Amygdala (tissue), 56 donors: ENCODE measurements around the gene PLEKHM3.

Source experiments
- DNase-seq, 56 donors: peaks; one replicate each; lab custom pipeline; 2025; lab: John Stamatoyannopoulos, UW

The PLEKHM3 gene

DNA sequence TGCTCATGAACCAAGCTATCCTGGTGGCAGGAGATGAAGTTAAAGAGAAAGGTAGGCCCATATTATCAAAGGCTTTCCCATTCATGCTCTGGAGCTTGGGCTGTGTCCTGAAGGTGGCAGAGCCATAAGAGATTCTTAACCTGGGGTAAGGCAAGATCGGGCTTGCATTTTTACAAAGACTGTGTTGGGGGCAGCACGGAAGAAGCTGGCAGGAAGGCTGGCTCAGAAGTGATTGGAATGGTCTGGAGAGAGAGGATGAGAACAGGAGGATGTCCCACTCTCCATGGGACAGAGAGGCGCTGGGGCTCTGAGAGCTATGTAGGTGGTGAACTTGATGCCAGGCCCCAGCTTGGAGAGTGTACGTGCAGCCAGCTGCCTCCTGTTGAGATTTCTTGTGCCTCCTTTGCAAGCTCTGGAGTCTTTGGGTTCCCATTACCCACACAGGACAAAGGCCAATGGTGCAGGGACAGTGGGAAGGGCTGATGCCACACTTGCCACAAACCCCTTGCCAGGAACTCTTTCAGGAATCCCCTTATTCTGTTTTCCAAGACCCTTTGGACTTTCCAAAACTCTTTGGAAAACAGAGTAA, 215.0 kb downstream of the PLEKHM3 start:
- DNase-seq: no peak

DNA sequence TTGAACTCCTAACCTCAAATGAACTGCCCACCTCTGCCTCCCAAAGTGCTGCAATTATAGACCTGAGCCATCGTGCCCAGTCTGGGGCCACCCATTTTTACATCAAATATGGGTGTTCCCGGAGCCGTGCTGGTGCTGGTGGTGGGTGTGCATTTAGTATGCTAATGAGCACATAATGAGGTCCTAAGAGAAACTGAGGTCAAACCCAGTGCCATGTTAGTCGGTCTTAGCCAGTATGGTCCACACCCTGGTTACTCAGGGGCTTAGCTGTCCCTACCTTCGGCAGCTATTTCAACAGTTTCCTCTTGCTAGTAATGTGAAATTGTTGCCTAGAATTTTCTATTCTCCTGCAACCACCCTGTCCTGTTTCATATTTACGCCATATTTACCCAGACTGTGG, 217.2 kb downstream of the PLEKHM3 start:
- no peak for DNase-seq

DNA sequence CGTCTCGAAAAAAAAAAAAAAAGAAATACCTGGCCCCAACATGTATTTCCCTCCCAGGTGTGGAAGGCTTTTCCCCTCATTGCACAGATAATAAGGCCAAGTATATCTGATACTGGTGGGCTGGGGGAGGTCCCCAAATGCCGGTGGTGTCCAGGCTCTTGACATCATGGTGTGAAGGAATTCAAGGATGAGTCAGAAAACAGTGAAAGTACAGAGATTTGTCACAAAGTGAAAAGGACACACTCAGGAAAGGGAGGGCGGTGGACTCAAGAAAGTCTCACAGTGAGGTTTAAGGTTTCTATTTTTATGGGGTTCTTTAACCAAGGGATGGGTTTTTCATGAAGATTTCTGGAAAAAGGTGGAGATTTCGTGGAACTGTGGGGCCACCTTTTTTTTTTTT, 217.8 kb downstream of the PLEKHM3 start:
- DNase-seq: no peak

DNA sequence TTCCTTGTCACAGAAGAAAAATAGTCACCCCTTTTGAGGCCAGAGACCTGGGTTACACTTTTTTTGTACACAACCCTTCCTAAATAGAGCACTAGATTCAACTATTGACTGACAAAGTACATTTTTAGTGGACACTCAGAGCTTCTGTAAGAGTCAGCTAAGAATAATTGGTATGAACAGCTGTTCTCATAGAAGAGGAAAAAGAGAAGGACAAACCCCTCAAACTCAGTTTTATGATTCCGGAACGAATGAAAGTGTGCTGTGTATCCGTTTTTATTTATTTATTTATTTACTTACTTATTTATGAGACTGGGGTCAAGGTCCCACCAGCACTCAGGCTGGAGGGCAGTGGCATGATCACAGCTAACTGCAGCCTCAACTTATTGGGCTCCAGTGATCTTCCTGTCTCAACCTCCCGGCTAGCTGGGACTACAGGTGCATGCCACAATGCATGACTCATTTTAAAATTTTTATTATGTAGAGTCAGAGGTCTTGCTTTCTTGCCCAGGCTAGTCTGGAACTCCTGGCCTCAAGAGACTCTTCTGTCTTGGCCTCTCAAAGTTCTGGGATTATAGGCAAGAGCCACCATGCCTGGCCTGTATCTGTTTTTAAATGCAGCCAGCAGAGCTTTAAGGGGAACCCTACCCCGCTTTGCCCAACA, 219.6 kb downstream of the PLEKHM3 start:
- no peak for DNase-seq

DNA sequence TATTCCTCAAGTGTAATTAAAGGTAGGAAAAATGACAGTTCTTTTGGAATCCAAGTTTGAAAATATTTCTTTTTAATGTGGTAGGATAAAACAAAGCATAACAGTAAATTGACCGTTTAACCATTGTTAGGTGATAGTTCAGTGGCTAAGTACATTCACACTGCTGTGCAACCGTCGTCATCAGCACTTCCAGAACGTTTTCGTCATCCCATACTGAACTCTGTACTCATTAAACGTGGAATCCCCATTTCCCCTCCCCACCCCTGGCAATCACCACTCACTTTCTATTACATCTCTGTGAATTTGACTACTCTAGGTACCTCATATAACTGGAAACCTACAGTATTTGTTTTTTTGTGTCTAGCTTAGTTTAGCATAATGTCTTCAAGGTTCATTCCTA, 222.7 kb downstream of the PLEKHM3 start:
- no peak for DNase-seq

DNA sequence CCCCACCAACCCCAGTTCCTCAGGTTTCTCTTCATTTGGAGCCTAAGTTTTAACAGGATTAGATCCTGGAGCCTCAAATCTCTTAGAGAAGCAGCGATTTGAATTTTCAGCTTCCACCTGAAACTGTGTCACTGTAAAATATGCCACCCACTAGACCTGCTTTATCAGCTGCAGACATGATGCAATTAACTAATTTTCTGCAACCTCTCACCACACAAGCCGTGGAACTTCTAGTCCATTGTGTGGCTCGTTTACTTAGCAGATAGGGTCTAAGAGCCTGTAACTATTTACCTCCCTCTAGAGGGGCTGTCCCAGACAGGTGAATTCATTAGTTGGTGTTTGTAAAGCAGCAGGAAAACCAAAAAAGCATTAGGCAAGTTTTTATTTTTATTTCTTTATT, 224.1 kb downstream of the PLEKHM3 start:
- DNase-seq: no peak

DNA sequence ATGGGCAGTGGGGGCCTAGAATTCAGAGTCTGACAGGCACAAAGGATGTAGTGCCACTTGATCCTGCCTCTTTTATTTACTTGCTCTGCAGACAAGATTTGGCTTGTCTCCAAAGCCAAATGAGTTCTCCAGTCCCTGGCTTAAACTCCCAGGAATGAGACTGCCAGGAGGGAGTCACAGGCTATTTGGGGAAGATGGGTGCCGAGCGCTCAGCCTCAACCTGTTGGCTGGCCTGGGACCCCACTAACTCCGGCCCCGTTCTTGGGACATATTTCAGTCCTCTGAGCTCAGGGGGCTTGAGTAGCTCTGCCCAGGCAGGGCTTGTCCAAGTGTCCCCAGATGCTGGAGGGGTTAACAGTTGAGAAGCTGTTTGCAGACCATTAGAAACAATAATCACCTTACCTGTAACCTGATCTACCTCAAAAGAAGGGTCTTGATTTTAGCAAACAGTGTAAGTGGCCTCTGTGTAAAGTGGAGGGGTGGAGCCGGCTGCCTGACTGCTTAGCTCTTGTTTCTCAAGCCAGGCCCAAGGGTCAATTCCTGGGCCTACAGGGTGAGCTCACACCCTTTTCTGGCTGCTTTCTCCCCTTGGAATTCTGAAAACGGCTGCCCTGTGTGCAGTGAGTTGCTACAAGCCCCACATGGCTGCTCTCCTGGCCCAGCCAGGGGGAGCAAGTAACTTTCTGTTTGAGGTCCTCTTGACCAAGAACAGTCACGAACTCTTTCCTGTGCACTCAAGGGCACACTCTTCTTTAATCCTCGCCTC, 228.6 kb downstream of the PLEKHM3 start:
- no peak for DNase-seq

DNA sequence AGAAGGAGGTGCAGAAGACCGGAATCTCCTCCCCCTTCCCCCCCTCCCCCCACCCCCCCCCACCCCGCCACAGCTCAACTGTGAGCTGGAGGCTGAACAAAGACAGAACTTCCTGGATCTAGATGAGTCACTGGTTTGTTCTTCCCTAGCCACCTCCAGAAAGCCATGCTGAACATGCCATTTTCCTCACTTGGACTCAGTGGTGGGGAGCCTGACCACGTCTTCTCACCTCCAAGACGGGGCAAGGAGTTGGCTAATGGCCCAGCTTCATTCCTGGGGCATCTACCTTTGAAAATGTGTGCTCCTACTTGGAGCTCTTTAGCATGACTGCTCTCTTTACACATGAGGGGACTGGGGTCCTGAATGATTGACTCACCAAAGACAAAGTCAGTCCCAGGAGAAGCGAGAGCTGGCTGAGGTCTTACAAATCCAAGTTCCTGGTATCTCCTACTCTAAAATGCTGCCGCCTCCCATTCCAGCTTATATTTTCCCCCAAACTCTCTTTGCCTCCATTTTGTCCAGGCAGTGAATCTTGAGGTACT, 233.0 kb downstream of the PLEKHM3 start:
- DNase-seq: peak in 2 of 56 donors; percentile 3 to 7

DNA sequence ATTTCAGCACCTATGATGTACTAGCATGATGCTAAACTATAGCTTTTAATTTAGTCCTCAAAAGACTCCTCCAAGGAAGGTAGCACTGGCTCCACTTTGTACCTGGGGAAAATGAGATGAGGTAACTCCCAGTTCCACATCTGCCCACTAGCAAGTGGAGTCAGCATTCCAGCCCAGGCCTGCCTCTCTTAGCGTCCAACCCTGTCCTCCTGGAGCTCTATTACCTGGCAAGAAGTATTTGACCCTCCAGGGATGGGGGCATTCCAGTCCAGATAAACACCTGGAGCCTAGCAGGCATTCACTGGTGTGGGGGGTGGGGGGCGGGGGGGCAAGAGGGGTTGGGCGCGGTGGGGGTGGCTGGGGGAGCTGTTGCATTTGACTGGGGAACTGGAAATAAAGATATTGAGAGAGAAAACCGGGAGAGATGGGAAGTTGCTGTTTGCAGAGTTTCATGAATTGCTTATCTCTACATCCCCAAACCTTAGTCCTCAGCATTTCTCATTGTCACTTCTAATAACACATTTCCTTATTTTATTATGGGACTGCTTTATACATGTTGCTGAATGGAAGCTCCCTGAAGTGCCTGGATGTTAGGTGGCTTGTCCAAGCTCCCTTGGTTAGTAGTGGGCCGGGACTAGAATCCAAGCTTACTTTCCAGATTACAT, 233.6 kb downstream of the PLEKHM3 start:
- DNase-seq: no peak

DNA sequence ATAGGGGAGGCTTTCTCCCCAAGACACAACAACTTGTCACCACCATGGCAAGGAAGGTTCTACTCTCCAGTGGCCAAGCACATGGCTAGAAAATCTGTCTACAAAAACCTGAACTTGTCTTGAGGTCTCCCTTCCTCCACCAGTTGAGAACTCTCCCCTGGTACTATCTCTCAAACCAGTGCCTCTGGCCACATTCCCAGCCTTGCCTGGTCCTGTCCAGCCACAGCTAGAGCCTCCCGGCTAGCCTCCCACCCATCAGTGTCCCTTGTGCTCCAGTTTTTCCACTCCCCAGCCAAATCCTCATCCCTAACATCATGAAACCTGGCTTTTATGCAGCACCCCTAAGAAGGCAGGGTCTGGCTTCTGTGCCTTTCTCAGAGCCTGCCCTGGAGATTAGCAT, 234.4 kb downstream of the PLEKHM3 start:
- no peak for DNase-seq

DNA sequence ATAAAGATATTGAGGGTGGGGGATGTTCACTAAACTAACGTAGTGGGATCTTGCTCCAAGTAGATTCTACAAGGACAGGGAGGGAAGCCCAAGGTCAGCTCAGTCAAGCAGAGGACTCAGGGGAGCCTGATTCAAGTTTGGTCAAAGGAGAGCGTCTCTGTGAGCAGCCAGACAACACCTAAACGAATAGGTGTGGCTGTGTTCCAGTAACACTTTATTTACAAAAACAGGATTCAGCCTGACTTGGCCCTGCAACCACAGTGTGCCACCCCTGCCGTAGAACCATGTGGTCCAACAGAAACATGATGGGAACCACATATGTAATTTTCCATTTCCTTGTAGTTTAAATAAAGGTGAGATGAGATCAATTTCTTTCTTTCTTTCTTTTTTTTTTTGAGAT, 237.5 kb downstream of the PLEKHM3 start:
- DNase-seq: no peak

DNA sequence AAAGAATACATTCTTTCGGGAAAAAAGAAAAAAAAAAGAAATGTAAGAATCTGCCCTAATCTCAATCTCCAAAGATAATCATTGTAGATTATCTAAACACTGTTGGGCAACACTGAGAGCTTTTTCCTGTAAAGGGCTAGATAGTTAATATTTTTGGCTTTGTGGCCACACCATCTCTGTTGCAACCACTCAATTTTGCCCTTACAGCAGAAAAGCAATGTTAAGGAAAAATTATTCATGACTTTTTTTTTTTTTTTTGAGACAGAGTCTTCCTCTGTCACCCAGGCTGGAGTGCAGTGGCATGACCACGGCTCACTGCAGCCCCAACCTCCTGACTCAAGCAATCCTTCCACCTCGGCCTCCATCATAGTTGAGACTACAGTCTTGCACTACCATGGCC, 238.3 kb downstream of the PLEKHM3 start:
- no peak for DNase-seq

DNA sequence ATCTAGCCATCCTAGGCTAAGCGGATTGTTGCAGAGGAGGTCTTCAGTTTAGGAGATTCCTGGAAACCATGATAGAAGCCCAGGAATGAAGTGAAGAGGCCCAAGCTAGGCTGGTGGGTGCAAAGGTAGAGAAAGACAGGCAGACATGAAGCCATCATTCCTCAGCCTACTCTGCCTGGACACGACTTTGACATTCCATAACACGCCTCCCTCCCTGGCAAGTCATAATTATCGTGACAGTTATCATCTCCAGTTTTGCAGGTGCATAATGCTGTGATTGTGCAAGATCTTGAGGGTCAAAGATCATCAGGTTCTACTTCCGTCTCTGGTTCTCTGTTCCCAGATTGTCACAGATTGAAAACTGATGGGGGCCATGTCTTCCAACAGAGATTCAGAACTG, 240.4 kb downstream of the PLEKHM3 start:
- DNase-seq: no peak

DNA sequence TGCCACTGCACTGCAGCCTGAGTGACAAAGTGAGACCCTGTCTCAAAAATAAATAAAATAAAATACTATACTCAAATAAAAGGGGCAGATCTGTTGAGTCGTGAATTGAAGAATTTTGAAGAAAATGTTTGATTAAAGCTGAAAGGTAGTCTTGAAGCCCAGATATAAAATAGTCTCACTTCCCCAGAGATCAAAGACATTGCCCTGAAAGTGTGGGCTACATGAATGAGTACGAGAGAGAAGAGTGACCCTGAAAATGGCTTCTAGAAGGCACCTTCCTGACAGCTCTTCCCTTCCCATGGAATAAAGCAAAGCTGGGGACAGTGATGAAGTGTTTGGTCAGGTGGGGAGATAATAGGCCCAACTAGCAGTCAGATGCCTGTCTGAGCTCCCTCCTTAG, 241.8 kb downstream of the PLEKHM3 start:
- DNase-seq: no peak

DNA sequence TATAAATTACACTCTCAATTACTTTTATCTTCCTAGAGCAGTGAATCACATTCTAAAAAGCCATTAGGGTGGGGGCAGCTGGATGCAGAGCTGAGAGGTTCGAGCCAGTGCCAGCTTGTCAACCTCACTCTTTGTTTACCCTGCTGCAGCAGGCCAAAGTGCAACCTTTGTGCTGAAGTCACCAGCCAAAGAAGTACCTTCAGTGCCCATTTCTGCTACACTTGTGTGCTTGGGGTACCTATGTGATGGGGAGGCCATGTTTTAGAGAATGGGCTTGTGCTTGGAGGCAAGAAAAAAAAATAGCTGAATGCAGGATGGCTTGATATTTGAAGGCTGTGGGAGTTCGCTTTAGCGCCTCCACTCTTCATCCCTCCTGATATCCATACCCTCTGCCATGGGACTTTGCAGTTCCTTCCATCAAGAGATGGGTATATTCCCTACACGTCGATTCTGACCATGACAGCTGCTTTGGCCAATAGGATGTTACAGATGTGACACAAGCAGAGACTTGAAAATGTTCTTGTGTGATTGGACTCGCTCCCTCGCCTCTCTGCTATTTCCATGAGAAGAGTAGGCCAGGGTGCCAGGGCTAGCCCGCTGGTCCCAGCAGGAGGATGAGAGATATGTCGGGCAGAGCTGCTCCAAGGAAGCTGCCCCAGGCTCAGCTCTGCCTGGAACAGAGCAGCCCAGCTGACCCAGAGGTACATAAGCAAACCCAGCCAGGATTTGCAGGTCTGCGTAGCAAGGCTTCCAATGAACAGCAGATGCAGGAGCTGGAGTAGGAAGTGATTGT, 242.9 kb downstream of the PLEKHM3 start:
- DNase-seq: no peak

DNA sequence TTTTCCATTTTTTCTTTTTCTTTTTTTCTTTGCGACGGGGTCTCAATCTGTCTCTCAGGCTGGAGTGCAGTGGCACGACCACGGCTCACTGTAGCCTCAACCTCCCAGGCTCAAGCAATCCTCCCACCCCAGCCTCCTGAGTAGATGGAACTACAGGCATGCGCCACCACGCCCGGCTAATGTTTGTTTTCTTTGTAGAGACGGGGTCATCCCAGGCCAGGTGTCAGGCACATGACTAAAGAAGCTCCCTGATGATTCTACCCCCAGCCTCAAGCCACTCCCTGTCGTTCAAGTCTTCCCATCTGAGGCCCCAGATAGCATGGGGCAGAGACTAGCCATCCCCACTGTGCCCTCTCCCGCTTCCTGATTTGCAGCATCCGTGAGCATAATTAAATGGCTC, 245.8 kb downstream of the PLEKHM3 start:
- no peak for DNase-seq

DNA sequence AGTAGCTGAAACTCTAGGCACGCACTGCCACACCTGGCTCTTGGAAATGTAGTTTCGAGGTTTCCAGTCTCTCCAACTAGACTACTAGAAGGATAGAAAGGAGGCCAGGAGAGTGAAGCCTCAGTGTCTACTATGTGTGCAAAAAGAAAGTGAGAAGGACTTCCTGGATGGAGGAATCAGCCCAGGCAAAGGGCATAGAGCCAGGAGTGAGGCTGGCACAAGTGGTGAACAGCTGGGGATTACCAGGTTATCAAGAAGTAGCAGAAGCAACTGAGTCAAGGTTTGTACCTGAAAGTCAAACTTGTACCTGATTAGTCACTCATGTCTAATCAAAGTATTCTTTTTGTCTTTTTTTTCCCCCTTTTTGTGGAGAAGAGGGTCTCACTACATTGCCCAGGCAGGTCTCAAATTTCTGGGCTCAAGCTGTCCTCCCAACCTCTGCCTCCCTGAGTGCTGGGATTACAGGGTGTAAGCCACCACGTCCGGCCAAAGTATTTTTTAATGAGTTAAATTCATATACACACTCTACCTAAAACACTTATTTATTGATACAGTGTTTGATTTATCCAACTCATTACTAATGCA, 246.9 kb downstream of the PLEKHM3 start:
- DNase-seq: no peak

DNA sequence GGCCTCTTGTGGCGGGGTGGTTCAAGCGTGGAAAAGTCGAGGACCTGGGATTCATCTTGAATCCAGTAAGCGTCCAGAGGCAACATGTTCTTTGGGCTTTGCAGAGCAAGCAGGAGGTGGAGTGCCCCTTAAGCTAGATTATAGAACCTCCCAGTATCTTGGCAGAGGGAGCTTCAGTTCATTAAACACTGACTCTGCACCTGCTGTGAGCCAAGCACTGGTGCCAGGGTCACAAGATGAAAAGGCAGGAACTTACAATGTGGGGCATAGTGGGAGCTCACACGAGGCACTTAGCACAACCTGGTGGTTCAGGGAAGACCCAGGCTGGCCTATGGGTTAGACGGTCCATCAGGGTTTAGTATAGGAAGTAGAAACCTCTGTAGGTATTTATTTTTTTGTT, 248.2 kb downstream of the PLEKHM3 start:
- DNase-seq: no peak

DNA sequence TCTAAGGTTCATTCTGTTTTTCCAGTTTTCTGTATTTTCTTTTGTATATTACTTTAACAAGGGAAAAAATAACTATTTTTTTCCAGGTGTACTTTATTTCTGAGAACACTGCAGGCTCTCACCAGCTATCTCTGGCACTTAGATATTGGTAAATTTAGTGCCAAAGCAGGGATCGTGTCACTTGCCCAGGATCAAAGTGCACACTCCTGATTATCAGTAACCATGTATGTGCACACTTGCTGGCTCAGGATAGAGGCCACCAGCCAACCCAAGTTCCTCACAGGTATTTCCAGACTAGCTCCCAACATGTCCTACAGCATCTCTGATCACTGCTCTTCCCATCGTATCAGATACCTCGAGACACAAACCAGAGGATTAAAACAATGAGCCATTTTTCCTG, 249.9 kb downstream of the PLEKHM3 start:
- DNase-seq: no peak

DNA sequence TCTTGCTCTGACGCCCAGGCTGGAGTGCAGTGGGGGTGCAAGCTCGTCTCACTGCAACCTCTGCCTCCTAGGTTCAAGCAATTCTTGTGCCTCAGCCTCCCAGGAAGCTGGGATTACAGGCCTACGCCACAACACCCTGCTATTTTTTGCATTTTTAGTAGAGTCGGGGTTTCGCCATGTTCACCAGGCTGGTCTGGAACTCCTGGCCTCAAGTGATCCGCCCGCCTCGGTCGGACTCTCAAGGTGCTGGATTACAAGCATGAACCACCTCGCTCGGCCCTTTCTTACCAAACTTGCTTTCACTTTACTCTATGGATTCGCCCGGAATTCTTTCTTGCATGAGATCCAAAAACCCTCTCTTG, 252.5 kb downstream of the PLEKHM3 start:
- DNase-seq: no peak
